GM21360 (cell line): ENCODE results near the gene TIGD6.
"Not testable (repeated sequence)": the region's sequence is repeated elsewhere in the genome, so short reads cannot be mapped to it uniquely, and the experiment has no call there.

Experiments
- ATAC-seq: cut with Tn5 transposase; IDR thresholded peaks from one replicate; pipeline ENCODE4 v1.9.1; 2021; ENCODE audit warnings: mild to moderate bottlenecking, moderate library complexity; ENCODE audit not compliant: unreplicated experiment

The TIGD6 gene

GRCh38 chr5:150000256-150000989, at the start of gene TIGD6, which contains the start of gene HMGXB3:
TSS of gene TIGD6 (minus strand) at chr5:150000654. CDS start at chr5:149996348, 4,306 bp downstream.
TSS of gene HMGXB3 (plus strand) at chr5:150000739. CDS start at chr5:150004853, 4,114 bp downstream.
- peak; percentile 83 for ATAC-seq

- no peak for ATAC-seq
Measured at GRCh38 chr5:150046031-150046430, 45.6 kb upstream of the TIGD6 start.

DNA sequence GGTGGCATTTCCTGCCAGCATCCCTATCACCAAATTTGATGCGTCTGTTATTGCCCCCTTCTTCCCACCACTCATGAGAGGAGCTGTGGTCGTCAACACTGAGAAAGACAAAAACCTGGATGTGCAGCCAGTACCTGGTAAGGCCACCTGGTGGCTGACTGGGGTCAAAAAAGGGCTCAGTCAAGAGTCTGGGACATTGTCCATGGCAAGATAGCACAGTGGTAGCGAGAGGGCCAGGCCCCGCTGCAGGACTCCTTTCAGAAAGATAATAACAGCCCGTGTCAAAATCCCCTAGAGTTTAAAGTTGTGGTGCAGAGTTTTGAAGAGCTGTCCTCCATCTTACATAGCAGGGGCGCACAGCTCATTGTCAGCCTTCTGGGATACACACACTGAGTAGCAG, 45.1 kb upstream of the TIGD6 start:
- no peak for ATAC-seq

DNA sequence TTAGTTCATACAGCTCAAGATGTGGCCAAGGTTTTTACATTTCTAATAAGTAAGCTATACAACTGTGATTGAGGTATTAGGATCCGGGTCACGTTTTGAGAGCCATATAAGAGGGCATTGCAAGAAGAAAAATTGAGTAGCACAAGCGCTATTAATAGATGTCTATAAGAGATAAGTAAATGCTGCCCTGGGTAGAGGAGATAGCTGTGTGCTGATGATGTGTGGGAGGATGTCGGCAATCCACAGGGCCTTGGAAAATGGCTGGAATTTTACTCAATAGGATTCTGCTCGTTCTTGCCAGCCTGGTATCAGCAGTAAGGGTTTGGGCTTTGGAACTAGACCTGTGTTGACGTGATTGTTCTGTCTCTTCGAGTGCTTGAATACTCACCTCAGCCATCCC, 44.3 kb upstream of the TIGD6 start:
- no peak for ATAC-seq

DNA sequence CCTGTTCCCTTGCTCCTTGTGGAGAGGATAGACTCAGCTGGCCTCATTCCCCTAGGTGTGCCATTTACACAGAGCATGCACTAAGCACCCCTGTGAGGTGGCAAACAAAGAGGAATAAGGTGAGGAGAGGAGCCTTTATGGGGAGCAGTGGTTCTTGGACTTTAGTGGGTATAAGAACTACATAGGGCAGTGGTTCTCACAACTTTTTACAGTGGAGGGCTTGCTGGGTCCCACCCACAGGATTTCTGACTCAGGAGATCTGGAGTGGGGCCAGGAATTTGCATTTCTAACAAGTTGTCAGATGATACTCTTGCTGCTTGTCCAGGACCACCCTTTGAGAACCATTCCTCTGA, 43.9 kb upstream of the TIGD6 start:
- ATAC-seq = no peak

DNA sequence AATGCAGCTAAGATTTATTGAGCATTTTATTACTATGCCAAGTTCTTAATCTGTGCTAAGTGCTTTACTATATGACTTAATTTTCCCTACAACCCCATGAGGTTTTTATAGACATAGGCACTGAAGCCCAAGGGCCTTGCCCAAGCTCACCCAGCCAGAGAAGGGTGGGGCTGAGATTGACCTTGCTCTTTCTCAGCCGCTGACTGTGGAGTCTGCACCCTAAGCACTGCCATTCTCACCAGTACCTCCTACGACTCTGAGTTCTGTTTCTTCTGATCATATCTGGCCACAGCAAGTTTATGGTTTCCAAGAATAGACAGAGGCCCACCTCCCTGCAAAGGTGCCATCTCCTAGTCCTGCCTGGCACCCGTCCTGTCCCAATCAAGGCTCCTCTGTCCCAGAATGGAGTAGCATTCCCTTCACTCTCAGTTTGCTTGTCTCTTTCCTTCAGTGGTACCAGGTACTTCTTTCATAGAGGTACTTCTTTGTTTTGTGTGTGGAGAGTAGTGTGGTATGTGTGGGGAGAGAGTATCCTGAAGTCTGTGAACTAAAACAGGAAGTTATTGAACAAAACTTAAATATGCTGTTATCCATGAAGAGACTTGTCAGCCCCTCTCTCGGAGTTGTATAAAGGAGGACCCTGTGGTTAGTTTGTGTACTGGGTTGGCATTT, 43.3 kb upstream of the TIGD6 start:
- no peak for ATAC-seq

- no peak for ATAC-seq
Measured at GRCh38 chr5:150042459-150042858, 42.0 kb upstream of the TIGD6 start.

DNA sequence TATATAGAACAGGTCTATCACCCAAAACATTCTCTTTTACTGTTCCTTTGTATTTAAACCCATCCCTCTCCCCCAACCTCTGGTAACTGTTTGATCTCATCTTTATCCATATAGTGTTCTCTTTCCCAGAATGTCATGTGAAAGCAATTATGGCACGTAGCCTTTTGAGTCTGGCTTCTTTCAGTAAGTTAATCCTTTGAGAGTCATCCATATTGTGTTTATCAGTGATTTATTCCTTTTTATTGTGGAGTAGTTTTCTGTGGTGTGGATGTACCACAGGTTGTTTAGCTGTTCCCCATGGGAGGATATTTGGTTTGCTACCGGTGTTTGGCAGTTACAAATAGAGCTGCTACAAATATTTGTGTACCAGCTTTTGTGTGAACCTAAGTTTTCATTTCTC, 38.1 kb upstream of the TIGD6 start:
- no peak for ATAC-seq

DNA sequence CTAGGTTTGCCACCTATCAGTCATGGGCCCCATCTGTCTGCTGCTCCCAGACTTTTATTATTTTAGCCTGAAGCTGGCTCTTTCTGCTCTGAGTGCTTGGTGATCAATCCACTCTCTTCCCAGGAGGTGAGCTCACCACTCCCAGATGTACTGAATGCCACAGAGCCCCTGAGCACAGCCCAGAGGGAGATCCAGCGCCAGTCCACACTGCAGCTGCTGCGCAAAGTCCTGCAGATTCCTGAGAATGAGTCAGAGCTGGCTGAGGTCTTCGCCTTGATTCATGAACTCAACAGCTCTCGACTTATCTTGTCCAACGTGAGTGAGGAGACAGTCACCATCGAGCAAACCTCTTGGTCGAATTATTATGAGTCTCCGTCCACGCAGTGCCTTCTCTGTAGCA, 36.1 kb upstream of the TIGD6 start:
- no peak for ATAC-seq

- ATAC-seq = peak; percentile 90
Measured at GRCh38 chr5:150035139-150035895, 34.9 kb upstream of the TIGD6 start.

DNA sequence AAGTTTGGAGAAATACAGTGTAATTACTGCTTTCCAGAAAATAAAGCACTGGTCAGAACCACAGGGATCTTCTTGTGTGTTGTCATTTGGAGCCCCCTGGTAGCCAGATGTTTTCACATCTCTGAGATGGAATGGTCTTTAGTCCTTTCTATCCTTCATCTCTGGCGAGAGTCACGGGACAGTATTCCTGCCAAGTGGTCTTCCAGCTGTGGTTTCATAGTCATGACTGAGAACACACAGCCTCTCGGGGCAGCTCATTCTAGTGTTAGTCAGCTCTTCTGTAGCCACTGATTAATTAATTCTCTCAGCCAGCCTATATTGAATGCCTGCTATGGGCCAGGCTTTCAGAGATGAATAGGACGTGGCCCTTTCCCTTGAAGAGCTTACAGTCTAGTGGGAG, 34.2 kb upstream of the TIGD6 start:
- ATAC-seq = no peak

GRCh38 chr5:150033334-150033733, 32.9 kb upstream of the TIGD6 start:
- ATAC-seq = no peak

GRCh38 chr5:150028047-150028446, 27.6 kb upstream of the TIGD6 start:
- not testable (repeated sequence) for ATAC-seq

GRCh38 chr5:150026682-150027172, 26.3 kb upstream of the TIGD6 start:
- no peak for ATAC-seq

- ATAC-seq = no peak
Measured at GRCh38 chr5:150024346-150024984, 24.0 kb upstream of the TIGD6 start.

DNA sequence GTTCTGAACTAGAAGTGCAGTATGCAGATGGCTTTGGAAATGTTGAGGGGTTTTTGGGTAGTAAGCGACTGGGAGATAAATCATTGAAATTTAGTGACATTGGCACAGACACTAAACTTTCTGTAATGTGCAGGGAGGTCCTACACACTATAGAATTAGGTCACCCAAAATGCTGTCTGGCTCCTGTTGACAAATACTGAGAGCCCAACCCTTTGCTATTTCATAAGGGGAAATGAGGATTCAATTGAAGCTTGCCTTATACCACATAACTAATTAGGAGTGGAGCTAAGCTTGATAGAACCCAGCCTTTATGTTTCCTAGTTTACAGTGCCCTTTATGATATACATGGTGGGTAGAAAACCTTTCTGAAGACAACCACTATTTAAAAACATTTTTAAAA, 22.7 kb upstream of the TIGD6 start:
- no peak for ATAC-seq

DNA sequence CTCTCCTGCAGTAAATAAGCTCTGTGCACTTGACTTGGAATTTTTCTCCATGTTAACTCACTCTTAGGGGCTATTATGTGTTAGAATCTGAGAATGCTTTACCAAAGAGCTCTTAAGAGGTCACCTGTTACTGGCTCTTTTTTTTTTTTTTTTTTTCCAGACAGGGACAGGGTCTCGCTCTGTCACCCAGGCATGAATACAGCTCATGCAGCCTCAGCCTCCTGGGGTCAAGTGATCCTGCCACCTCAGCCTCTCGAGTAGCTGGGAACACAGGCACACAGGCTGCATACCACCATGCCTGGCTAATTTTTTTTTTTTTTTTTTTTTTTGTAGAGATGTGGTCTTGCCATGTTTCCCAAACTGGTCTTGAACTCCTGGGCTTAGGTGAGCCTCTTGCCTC, 22.2 kb upstream of the TIGD6 start:
- no peak for ATAC-seq

GRCh38 chr5:150022158-150022531, 21.7 kb upstream of the TIGD6 start:
- no peak for ATAC-seq

DNA sequence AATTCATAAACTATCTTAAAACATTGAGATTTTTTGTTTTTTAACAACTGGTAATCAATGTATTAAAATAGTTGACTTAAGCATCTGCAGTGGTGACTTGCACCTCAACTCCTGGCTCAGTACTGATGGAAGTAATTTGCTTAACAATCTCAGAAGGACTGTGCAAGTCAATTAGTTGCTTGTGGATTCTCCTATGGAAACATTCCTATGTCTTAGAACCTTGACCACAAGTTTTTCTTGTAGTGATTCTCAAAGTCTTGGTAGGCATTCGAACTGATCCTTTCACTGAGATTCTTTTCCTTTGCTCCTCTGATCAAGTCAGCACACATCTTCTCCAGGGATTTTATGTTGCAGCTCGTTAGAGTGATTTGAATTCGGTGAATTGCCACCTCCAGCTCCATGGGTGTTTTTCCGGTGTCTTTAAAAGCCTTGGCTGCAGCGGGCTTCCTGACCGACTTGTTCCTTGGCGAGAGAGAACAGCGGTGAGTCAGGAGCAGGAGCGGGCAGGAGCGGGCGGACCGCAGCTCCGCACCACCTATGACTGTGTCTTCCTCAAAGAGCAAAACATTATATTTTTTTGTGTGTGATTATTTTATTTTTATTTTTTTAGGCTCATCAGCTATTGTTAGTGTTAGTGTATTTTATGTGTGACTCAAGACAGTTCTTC, 21.2 kb upstream of the TIGD6 start:
- ATAC-seq = no peak

DNA sequence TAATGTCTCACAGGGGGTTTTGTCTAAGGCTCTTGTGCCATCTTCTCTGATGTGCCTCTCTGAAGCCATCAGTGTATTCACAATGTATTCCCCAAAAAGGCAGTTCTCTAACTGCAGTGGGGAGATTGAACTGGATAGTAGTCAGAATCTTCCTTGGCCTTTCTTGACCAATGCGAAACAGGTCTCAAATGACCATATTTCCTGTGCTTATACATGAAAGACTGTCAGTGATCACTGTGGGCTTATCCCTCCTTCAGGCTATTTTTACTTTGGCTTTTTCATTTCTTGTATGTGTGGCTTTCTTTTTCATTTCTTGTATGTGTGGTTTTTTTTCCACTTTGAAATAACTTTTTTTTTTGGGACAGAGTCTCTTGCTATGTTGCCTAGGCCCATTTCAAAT, 19.8 kb upstream of the TIGD6 start:
- ATAC-seq = no peak
